VCaP (cell line): Measurements from ENCODE around the gene DNAJC13.
"Not testable (repeated sequence)": the region's sequence is repeated elsewhere in the genome, so short reads cannot be mapped to it uniquely, and the experiment has no call there.

Experiments used
- H3K27ac ChIP-seq: fragments of 450-650 bp; 2 replicates; pipeline ENCODE4 v1.5.1; 2017
- TF ChIP-seq, protein P1 (sequence below): fragments of 450-650 bp; conservative IDR thresholded peaks from 2 replicates; pipeline ENCODE4 v1.5.1; 2017; ENCODE audit warnings: mild to moderate bottlenecking, moderate library complexity

DNAJC13 gene, protein sequence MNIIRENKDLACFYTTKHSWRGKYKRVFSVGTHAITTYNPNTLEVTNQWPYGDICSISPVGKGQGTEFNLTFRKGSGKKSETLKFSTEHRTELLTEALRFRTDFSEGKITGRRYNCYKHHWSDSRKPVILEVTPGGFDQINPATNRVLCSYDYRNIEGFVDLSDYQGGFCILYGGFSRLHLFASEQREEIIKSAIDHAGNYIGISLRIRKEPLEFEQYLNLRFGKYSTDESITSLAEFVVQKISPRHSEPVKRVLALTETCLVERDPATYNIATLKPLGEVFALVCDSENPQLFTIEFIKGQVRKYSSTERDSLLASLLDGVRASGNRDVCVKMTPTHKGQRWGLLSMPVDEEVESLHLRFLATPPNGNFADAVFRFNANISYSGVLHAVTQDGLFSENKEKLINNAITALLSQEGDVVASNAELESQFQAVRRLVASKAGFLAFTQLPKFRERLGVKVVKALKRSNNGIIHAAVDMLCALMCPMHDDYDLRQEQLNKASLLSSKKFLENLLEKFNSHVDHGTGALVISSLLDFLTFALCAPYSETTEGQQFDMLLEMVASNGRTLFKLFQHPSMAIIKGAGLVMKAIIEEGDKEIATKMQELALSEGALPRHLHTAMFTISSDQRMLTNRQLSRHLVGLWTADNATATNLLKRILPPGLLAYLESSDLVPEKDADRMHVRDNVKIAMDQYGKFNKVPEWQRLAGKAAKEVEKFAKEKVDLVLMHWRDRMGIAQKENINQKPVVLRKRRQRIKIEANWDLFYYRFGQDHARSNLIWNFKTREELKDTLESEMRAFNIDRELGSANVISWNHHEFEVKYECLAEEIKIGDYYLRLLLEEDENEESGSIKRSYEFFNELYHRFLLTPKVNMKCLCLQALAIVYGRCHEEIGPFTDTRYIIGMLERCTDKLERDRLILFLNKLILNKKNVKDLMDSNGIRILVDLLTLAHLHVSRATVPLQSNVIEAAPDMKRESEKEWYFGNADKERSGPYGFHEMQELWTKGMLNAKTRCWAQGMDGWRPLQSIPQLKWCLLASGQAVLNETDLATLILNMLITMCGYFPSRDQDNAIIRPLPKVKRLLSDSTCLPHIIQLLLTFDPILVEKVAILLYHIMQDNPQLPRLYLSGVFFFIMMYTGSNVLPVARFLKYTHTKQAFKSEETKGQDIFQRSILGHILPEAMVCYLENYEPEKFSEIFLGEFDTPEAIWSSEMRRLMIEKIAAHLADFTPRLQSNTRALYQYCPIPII (N-terminal part only)

DNA sequence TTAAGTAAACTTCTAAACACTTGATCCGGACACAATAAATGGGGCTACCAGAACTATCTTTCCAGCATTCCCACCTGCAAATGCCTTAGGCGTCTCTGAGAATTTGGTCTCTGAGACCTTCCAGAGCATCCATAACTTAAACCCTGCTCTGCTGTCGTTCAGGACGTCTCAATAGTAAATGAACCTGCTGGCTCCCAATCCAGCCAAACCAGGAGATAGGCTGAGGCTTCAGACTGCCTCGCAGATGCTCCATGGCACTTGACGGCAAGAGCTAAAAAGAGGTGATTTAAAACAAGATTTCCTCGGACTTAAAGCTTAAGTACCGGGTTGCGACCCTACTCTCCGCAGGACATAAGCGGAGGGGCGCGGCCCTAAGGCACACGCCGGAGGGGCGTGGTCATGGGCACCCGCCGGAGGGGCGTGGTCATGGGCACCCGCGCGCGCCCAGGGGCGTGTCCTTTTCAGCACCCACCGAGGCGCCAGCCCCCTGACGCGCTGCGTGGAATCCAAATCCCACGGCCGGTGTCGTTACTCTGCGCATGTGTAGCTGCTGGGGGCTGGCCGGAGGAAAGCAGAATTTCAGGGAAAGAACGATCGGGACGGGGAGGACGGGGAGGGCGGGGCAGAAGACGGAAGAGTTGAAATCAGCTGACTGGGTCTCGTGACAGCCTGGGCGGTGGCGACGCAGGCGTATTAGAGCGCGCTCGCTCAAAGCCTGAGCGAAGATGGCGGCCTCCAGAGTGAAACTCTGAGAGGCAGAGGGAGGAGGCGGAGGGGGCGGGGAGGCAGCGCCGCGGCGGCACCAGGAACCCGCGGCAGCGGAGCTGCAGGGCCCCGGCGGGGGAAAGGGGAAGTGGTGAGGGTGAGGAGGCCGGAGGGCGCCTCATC, at the start of gene DNAJC13:
Gene DNAJC13, plus strand, starts transcription at position 696 of the 888 bp plus-strand sequence. CDS start 17,049 bp downstream, outside the sequence.
- H3K27ac ChIP-seq: peak within 1 kb of the TSS; percentile 89
- TF ChIP-seq, protein P1, sequence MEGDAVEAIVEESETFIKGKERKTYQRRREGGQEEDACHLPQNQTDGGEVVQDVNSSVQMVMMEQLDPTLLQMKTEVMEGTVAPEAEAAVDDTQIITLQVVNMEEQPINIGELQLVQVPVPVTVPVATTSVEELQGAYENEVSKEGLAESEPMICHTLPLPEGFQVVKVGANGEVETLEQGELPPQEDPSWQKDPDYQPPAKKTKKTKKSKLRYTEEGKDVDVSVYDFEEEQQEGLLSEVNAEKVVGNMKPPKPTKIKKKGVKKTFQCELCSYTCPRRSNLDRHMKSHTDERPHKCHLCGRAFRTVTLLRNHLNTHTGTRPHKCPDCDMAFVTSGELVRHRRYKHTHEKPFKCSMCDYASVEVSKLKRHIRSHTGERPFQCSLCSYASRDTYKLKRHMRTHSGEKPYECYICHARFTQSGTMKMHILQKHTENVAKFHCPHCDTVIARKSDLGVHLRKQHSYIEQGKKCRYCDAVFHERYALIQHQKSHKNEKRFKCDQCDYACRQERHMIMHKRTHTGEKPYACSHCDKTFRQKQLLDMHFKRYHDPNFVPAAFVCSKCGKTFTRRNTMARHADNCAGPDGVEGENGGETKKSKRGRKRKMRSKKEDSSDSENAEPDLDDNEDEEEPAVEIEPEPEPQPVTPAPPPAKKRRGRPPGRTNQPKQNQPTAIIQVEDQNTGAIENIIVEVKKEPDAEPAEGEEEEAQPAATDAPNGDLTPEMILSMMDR: no peak

DNA sequence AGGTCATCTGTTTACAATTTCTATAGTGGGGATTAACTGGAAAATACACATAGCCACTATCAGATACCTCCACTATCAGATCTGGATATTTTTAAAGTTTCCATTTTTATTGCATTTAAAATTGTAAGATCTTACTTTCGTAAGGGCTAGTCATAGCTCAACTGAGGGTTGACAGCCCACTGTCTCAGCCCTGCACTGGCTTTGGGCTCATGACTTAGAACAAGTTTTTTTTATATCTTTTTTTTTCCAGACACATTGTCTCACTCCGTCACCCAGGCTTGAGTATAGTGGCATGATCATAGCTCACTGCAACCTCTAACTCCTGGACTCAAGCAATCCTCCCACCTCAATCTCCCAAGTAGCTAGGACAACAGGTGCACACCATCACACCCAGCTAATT, 48.8 kb upstream of the DNAJC13 start:
- no peak overlapping the region for H3K27ac ChIP-seq
- TF ChIP-seq, protein P1: no peak

DNA sequence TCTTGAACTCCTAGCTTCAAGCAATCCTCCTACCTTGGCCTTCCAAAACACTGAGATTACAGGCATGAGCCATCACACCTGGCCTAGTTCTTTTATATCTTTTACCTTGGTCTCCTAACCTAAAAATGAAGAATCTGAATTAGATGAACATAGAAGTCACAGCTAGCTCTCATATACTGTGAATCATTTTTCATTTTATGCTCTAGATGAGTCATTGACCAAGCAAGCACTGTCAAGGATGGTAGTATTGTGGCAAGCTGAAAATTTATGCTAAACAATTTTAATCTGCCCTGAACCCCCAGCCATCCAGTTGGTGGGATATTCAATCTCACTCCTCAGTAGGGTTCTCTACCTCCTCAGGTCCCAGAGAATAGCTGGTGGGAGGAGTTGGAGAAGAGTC, 48.3 kb upstream of the DNAJC13 start:
- H3K27ac ChIP-seq: no peak overlapping the region
- TF ChIP-seq, protein P1: no peak

DNA sequence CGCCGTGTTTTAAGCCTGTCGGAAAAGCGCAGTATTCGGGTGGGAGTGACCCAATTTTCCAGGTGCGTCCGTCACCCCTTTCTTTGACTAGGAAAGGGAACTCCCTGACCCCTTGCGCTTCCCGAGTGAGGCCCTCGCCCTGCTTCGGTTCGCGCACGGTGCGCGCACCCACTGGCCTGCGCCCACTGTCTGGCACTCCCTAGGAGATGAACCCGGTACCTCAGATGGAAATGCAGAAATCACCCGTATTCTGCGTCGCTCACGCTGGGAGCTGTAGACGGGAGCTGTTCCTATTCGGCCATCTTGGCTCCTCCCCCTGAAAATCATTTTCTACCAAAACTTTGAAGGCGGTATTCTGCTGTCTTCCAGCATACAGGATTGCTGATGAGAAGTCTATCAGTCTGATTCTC, 40.4 kb upstream of the DNAJC13 start:
- H3K27ac ChIP-seq: not testable (repeated sequence)

DNA sequence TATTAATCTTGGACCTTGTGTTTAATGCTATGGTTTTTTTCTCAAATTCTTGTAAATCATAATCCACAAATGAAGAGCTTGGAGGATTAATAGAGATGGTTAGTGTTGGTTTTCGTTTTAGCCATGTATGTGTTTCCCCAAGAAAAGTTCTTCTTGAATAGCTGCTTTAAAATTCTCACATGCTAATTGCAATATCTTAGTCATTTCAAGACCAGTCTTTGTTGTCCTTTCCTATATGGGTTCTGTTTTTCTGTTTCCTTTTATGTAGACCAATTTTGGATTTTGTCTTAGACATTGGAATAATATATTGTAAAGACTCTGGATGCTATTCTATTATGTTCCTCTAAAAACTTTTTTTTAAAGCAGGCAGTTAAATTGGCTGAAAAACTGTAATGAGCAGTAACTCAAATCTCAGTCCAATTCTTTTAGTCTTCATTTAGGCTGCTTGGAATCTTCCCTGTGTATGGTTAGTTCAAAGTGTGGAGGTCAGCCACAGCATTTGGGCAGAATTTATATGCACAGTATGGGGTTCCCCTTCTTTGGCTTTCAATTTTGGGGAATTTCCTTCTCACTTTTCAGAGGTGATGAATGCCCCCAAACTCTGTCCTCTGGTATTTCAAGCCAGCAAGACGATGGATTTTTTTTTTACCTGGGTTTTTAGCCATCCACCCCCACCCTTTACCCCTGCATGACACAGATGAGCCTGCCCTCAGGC, 39.1 kb upstream of the DNAJC13 start:
- TF ChIP-seq, protein P1: no peak

DNA sequence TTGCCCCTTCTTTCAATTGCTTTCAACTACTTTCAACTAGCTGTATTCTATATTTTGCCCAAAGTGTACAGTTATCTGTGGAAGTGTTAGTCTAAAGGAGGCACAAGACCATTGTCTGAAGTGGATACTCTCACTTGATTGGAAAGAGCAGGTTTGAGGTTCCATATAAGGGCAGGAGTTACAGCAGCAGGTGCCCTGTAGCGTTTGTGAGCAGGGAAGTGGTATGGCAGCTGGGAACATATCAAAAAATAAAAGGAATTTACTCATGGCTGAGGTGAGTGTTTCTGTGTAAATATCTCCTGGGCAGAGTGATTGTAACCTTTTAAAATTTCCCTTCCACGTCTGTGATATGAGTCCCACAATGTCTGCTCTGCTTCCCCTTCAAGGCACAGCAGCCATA, 38.5 kb upstream of the DNAJC13 start:
- H3K27ac ChIP-seq: no peak overlapping the region
- TF ChIP-seq, protein P1: no peak

More for the DNA sequence above, 39.1 kb upstream of the DNAJC13 start:
- no peak overlapping the region for H3K27ac ChIP-seq
